IPS-18c (cell line): Measurements from ENCODE around the gene DMRTB1.
"Not testable (repeated sequence)": the region's sequence is repeated elsewhere in the genome, so short reads cannot be mapped to it uniquely, and the experiment has no call there.

Experiments
- H3K4me3 ChIP-seq: 2 replicates; pipeline ENCODE4 v1.7.0; 2013; ENCODE audit warnings: low read depth, mild to moderate bottlenecking, low read length, moderate library complexity; ENCODE audit not compliant: insufficient read depth
- H3K9me3 ChIP-seq: one replicate; pipeline ENCODE4 v1.6.1; 2013; ENCODE audit warnings: mild to moderate bottlenecking, low read length, moderate library complexity; ENCODE audit not compliant: control insufficient read depth, insufficient read depth

DMRTB1 gene

GRCh38 chr1:53431244-53431643, 28.0 kb upstream of the DMRTB1 start:
- no peak overlapping the region for H3K4me3 ChIP-seq
- H3K9me3 ChIP-seq: peaks cover 5% of the 10 kb centered on the region

- H3K9me3 ChIP-seq: peaks cover 5% of the 10 kb centered on the region
- H3K4me3 ChIP-seq: no peak overlapping the region
Observed at GRCh38 chr1:53431805-53432565, 27.2 kb upstream of the DMRTB1 start.

- Histone ChIP-seq H3K9me3 (peaks cover 5% of the 10 kb centered on the region), H3K4me3 (no peak overlapping the region)
Observed at GRCh38 chr1:53432611-53433010, 26.6 kb upstream of the DMRTB1 start.

- H3K9me3 ChIP-seq, H3K4me3 ChIP-seq: not testable (repeated sequence)
Observed at GRCh38 chr1:53434405-53435007, 24.7 kb upstream of the DMRTB1 start.

- Histone ChIP-seq H3K9me3 (peaks cover 10% of the 10 kb centered on the region), H3K4me3 (no peak overlapping the region)
Observed at GRCh38 chr1:53435151-53435550, 24.0 kb upstream of the DMRTB1 start.

- Histone ChIP-seq H3K9me3 (peaks cover 10% of the 10 kb centered on the region), H3K4me3 (no peak overlapping the region)
Observed at GRCh38 chr1:53438427-53439336, 20.5 kb upstream of the DMRTB1 start.

- Histone ChIP-seq H3K9me3 (peaks cover 5% of the 10 kb centered on the region), H3K4me3 (no peak overlapping the region)
Observed at GRCh38 chr1:53439337-53440207, 19.6 kb upstream of the DMRTB1 start.

GRCh38 chr1:53440633-53441032, 18.6 kb upstream of the DMRTB1 start:
- Histone ChIP-seq H3K4me3 (no peak overlapping the region), H3K9me3 (peaks cover 5% of the 10 kb centered on the region)

- Histone ChIP-seq H3K4me3 (no peak overlapping the region), H3K9me3 (peaks cover 5% of the 10 kb centered on the region)
Observed at GRCh38 chr1:53442299-53442698, 16.9 kb upstream of the DMRTB1 start.

- H3K9me3 ChIP-seq: no peaks in the 10 kb centered on the region
- H3K4me3 ChIP-seq: no peak overlapping the region; the same call in 1 of the 2 replicates
Observed at GRCh38 chr1:53446051-53446450, 13.1 kb upstream of the DMRTB1 start.

GRCh38 chr1:53447413-53447812, 11.8 kb upstream of the DMRTB1 start:
- H3K4me3 ChIP-seq: no peak overlapping the region
- no peaks in the 10 kb centered on the region for H3K9me3 ChIP-seq

GRCh38 chr1:53448241-53448841, 10.9 kb upstream of the DMRTB1 start:
- H3K4me3 ChIP-seq: peak overlapping the region; percentile 10; the same call in 1 of the 2 replicates

GRCh38 chr1:53449021-53449420, 10.2 kb upstream of the DMRTB1 start:
- Histone ChIP-seq H3K9me3 (no peaks in the 10 kb centered on the region), H3K4me3 (no peak overlapping the region)

More at GRCh38 chr1:53448241-53448841, 10.9 kb upstream of the DMRTB1 start:
- no peaks in the 10 kb centered on the region for H3K9me3 ChIP-seq

- Histone ChIP-seq H3K9me3 (no peaks in the 10 kb centered on the region), H3K4me3 (no peak overlapping the region)
Observed at GRCh38 chr1:53449693-53450092, 9.5 kb upstream of the DMRTB1 start.

GRCh38 chr1:53450225-53450624, 9.0 kb upstream of the DMRTB1 start:
- Histone ChIP-seq H3K9me3 (no peaks in the 10 kb centered on the region), H3K4me3 (no peak overlapping the region)

- H3K9me3 ChIP-seq: no peaks in the 10 kb centered on the region
Observed at GRCh38 chr1:53454019-53454418, 5.2 kb upstream of the DMRTB1 start.

More at GRCh38 chr1:53454019-53454418, 5.2 kb upstream of the DMRTB1 start:
- no peak overlapping the region for H3K4me3 ChIP-seq
